NB4 (cell line): ENCODE results near the gene CCSER1.
"Not testable (repeated sequence)": the region's sequence is repeated elsewhere in the genome, so short reads cannot be mapped to it uniquely, and the experiment has no call there.

Source experiments
- DNase-seq: peaks from one replicate; pipeline ENCODE4 v3.0.0; 2010; ENCODE audit warnings: low read depth
- H3K4me3 ChIP-seq: one replicate; pipeline ENCODE4 v1.5.1; 2011; ENCODE audit warnings: mild to moderate bottlenecking, low read depth, low read length, moderate library complexity
- MYC ChIP-seq: IDR thresholded peaks from 2 replicates; pipeline ENCODE4 v1.6.1; 2011; ENCODE audit warnings: low read depth, low read length
- POLR2A ChIP-seq: IDR thresholded peaks from 2 replicates; pipeline ENCODE4 v1.6.1; 2011; ENCODE audit warnings: mild to moderate bottlenecking; ENCODE audit not compliant: insufficient read length; ENCODE audit errors: extremely low read depth
- TF ChIP-seq, protein P1 (sequence below): IDR thresholded peaks from one replicate; pipeline ENCODE4 v1.5.1; 2012; ENCODE audit warnings: low read depth, low read length
- TF ChIP-seq, protein P2 (sequence below): IDR thresholded peaks from 2 replicates; pipeline ENCODE4 v1.6.1; 2011; ENCODE audit warnings: low read depth, low read length

Gene CCSER1

DNA sequence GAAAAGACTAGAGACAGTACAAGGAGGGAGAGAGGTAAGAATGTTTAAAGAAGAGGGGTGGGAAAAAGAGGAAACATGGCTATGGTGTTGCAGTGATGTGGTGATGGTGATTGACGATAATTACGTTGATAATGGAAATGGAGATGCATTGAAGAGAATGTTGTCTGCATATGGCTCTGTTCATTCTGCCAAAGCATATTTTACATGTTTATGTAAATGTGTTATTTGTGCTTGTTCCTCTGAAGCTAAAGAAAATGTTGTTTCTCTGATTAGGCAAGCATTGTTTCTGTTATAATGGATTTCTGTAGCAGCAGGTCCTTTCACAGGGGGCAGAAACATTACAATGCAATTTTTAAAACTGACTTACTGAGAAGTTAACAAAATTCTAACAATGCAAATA, 958.8 kb downstream of the CCSER1 start:
- no peak overlapping the region for H3K4me3 ChIP-seq
- no peak for DNase-seq
- TF ChIP-seq, protein P1, sequence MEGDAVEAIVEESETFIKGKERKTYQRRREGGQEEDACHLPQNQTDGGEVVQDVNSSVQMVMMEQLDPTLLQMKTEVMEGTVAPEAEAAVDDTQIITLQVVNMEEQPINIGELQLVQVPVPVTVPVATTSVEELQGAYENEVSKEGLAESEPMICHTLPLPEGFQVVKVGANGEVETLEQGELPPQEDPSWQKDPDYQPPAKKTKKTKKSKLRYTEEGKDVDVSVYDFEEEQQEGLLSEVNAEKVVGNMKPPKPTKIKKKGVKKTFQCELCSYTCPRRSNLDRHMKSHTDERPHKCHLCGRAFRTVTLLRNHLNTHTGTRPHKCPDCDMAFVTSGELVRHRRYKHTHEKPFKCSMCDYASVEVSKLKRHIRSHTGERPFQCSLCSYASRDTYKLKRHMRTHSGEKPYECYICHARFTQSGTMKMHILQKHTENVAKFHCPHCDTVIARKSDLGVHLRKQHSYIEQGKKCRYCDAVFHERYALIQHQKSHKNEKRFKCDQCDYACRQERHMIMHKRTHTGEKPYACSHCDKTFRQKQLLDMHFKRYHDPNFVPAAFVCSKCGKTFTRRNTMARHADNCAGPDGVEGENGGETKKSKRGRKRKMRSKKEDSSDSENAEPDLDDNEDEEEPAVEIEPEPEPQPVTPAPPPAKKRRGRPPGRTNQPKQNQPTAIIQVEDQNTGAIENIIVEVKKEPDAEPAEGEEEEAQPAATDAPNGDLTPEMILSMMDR: no peak
- TF ChIP-seq, protein P2, sequence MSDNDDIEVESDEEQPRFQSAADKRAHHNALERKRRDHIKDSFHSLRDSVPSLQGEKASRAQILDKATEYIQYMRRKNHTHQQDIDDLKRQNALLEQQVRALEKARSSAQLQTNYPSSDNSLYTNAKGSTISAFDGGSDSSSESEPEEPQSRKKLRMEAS: no peak
- TF ChIP-seq POLR2A (no peak), MYC (no peak)

DNA sequence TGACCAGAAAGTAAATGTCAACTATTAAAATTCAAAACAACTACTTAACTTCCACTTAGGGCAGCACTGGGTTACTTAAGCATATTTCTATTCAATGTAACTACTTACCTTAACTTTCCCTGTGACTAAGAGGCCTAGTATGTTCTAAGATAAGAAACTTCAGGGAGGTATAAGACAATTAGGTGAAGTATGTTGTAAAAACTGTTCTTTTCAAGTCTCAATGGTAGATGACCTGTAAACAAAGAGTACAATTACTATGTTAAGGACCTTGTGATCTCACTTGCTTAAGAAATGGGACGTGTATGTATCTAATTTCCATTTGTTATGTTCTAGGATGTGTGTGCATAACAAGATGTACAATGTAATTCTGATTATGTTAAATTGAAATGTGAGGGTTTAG, 960.5 kb downstream of the CCSER1 start:
- TF ChIP-seq MYC: no peak
- DNase-seq: no peak
- H3K4me3 ChIP-seq: no peak overlapping the region

DNA sequence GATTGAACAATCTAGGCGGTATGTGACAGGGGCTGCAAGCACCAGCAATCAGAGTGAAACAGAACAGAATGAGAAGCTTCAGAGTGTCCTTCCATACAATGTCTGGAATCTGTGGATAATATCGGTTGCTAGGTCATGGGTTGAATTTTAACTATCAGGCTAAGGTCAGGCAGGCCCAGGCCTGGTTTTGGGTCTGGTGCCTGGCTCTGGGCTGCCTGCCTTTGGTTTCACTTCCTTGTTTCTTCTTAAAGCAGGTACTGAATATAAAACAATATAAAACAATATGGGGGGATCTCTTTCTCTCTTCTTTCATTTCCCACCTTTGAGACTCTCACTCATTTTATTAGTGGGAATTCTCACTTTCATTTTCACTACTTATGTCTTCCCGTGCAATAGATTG, 962.0 kb downstream of the CCSER1 start:
- H3K4me3 ChIP-seq: no peak overlapping the region
- DNase-seq: no peak
- TF ChIP-seq POLR2A: no peak
- TF ChIP-seq, protein P1: no peak
- TF ChIP-seq, protein P2: no peak
- TF ChIP-seq MYC: no peak

GRCh38 chr4:91092398-91092980, 965.3 kb downstream of the CCSER1 start:
- H3K4me3 ChIP-seq: no peak overlapping the region
- TF ChIP-seq, protein P1: no peak
- TF ChIP-seq, protein P2: no peak
- TF ChIP-seq MYC: no peak
- TF ChIP-seq POLR2A: no peak
- no peak for DNase-seq

GRCh38 chr4:91094220-91094619, 967.0 kb downstream of the CCSER1 start:
- DNase-seq, H3K4me3 ChIP-seq: not testable (repeated sequence)

DNA sequence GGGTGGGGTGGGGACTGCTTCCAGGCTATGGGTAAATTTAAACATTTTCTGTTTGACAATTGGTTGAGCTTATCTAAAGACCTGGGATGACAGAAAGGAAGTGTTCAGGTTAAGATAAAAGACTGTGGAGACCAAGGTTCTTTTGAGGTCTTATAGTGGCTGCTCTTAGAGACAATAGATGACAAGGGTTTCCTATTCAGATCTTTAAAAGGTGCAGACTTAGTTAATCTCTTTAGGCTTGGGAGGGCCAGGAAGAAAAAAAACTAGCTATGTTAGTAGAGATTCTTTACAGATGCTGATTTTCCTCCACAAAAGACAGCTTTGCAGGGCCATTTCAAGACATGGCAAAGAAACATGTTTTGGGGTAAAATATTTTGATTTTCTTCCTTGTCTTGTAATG, 972.5 kb downstream of the CCSER1 start:
- TF ChIP-seq, protein P1: no peak
- TF ChIP-seq MYC (no peak), POLR2A (no peak)
- TF ChIP-seq, protein P2: no peak
- H3K4me3 ChIP-seq: no peak overlapping the region
- no peak for DNase-seq

DNA sequence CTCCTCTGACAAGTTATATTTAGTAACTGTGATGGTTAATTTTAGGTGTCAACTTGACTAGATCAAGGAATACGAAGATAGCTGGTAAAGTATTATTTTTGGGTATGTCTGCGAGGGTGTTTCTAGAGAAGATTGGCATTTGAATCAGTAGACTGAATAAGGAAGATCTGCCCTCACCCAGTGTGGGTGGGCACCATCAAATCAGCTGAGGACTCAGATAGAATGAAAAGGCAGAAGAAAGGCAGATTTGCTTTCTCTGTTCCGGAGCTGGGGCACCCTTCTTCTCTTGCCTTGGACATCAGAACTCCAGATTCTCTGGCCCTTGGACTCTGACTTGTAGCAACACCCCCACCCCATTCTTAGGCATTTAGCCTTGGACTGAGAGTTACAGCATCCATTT, 981.6 kb downstream of the CCSER1 start:
- DNase-seq: no peak
- TF ChIP-seq MYC (no peak), POLR2A (no peak)
- TF ChIP-seq, protein P2: no peak
- TF ChIP-seq, protein P1: no peak
- H3K4me3 ChIP-seq: no peak overlapping the region
